ENCODE data around the gene ZNF319. TPM values are rescaled to one million over a fixed set of nuclear protein-coding genes. Genes with fewer than 3 reads are reported as not detected.

The ZNF319 gene
- total RNA-seq, 1 experiment from 2014 or later: 5.5 TPM

GRCh38 chr16:58044266-58045019 is 44.0 kb upstream of the ZNF319 start:
- H3K4me3 Mint-ChIP-seq: no peak overlapping the region

More at GRCh38 chr16:58044266-58045019, 44.0 kb upstream of the ZNF319 start:
- peaks cover 19% of the 10 kb centered on the region for H3K36me3 Mint-ChIP-seq
- no peaks in the 10 kb centered on the region for H3K9me3 Mint-ChIP-seq
- no peak for ATAC-seq
- POLR2A ChIA-PET: no interaction called here
- H3K27me3 Mint-ChIP-seq (ENCODE audit: low read depth): no peaks in the 10 kb centered on the region
- DNase-seq (ENCODE audit: low spot score): no peak
- CTCF ChIA-PET: interaction anchor here (1.2 kb wide), 1 partner anchor 77 kb away, joined by 6 read pairs; no protein-coding TSS in a partner anchor
- TF ChIP-seq TCF7 (CRISPR knock-in tag; IDR thresholded peaks at IDR 0.05; ENCODE audit: low read depth) (no peak), ZNF423 (CRISPR knock-in tag; IDR thresholded peaks at IDR 0.05) (no peak), ATF1 (CRISPR knock-in tag; IDR thresholded peaks at IDR 0.05) (no peak), OVOL2 (CRISPR knock-in tag; IDR thresholded peaks at IDR 0.05; ENCODE audit: borderline replicate concordance) (no peak), MXD4 (CRISPR knock-in tag; IDR thresholded peaks at IDR 0.05; ENCODE audit: borderline replicate concordance) (no peak), CREB1 (CRISPR knock-in tag; IDR thresholded peaks at IDR 0.05) (no peak), PRRX2 (CRISPR knock-in tag; IDR thresholded peaks at IDR 0.05) (no peak), ESRRA (CRISPR knock-in tag; IDR thresholded peaks at IDR 0.05; ENCODE audit: borderline replicate concordance) (no peak), ZNF263 (CRISPR knock-in tag; IDR thresholded peaks at IDR 0.05; ENCODE audit: low read depth) (no peak), RORB (CRISPR knock-in tag; IDR thresholded peaks at IDR 0.05) (no peak), ATF3 (CRISPR knock-in tag; conservative IDR thresholded peaks at IDR 0.05) (no peak), NFE2L1 (CRISPR knock-in tag; IDR thresholded peaks at IDR 0.05) (no peak), PRDM15 (CRISPR knock-in tag; IDR thresholded peaks at IDR 0.05) (no peak), ZNF671 (CRISPR knock-in tag; IDR thresholded peaks at IDR 0.05) (no peak), HMGXB4 (CRISPR knock-in tag; IDR thresholded peaks at IDR 0.05) (no peak), ZNF138 (CRISPR knock-in tag; conservative IDR thresholded peaks at IDR 0.05) (no peak), ELF4 (CRISPR knock-in tag; IDR thresholded peaks at IDR 0.05; ENCODE audit: low read depth) (no peak), ZSCAN18 (CRISPR knock-in tag; IDR thresholded peaks at IDR 0.05) (no peak)
- H3K27ac Mint-ChIP-seq: no peak overlapping the region
- peaks cover 19% of the 10 kb centered on the region for H3K4me1 Mint-ChIP-seq
